Stomach smooth muscle (tissue), 2 donors: ENCODE results near the gene GPATCH3.

Experiments used
- H3K27ac ChIP-seq: one replicate; pipeline ENCODE4 v1.7.0; 2013; ENCODE audit warnings: mild to moderate bottlenecking, low read length, inconsistent platforms
- H3K27me3 ChIP-seq, 2 donors: one replicate each; pipeline ENCODE4 v1.7.0; 2013; ENCODE audit warnings: low read length in 2 of 2; ENCODE audit not compliant: insufficient read depth in 2 of 2, control insufficient read depth in 1 of 2
- H3K36me3 ChIP-seq, 2 donors: one replicate each; pipeline ENCODE4 v1.7.0; 2013; ENCODE audit warnings: low read length in 2 of 2; ENCODE audit not compliant: control insufficient read depth in 2 of 2, insufficient read depth in 2 of 2
- H3K4me1 ChIP-seq: one replicate; pipeline ENCODE4 v1.7.0; 2013; ENCODE audit warnings: low read length; ENCODE audit not compliant: control insufficient read depth, insufficient read depth
- H3K4me3 ChIP-seq, 2 donors: one replicate each; pipeline ENCODE4 v1.7.0; 2013; ENCODE audit warnings: low read length in 2 of 2
- H3K9ac ChIP-seq, 2 donors: one replicate each; pipeline ENCODE4 v1.7.0; 2013; ENCODE audit warnings: low read length in 2 of 2, mild to moderate bottlenecking in 1 of 2
- H3K9me3 ChIP-seq, 2 donors: one replicate each; pipeline ENCODE4 v1.7.0; 2013; ENCODE audit warnings: low read length in 2 of 2; ENCODE audit not compliant: control insufficient read depth in 2 of 2
- donor health status: healthy.
- donor health status: Pancreatic carcinoma.

Gene GPATCH3

DNA sequence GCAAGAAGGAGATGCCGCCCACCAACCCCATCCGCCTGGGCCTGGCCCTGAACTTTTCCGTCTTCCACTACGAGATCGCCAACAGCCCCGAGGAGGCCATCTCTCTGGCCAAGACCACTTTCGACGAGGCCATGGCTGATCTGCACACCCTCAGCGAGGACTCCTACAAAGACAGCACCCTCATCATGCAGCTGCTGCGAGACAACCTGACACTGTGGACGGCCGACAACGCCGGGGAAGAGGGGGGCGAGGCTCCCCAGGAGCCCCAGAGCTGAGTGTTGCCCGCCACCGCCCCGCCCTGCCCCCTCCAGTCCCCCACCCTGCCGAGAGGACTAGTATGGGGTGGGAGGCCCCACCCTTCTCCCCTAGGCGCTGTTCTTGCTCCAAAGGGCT is 36.6 kb downstream of the GPATCH3 start:
- Histone ChIP-seq H3K27ac (peak overlapping the region; percentile 96), H3K36me3 (no peaks in the 10 kb centered on the region), H3K27me3 (no peaks in the 10 kb centered on the region), H3K4me1 (peaks cover 24% of the 10 kb centered on the region), H3K9me3 (no peaks in the 10 kb centered on the region), H3K9ac (peak overlapping the region in 1 of 2 donors; percentile 73), H3K4me3 (peak overlapping the region; percentile 86 to 88)

DNA sequence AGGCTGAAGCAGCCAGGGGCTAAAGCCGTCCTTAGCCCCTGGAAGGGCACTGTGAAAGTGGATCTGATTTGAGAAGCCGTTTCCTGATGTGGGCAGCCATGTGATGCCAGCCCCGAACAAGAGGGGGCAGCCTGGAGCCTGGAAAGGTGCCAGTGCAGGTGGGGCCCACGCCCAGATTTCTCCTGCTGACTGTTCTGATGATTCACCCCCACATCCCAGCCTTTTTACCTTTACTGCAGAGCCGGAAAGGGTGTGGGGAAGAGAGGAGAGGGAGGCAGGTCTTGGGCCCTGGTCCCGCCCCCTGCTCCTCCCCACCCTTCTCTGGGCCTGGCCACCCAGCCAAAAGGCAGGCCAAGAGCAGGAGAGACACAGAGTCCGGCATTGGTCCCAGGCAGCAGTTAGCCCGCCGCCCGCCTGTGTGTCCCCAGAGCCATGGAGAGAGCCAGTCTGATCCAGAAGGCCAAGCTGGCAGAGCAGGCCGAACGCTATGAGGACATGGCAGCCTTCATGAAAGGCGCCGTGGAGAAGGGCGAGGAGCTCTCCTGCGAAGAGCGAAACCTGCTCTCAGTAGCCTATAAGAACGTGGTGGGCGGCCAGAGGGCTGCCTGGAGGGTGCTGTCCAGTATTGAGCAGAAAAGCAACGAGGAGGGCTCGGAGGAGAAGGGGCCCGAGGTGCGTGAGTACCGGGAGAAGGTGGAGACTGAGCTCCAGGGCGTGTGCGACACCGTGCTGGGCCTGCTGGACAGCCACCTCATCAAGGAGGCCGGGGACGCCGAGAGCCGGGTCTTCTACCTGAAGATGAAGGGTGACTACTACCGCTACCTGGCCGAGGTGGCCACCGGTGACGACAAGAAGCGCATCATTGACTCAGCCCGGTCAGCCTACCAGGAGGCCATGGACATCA is 37.2 kb downstream of the GPATCH3 start, which contains the start of gene SFN:
Gene SFN (plus strand): TSS at position 369 of the 904 bp plus-strand sequence. CDS start 64 bp downstream, at position 433.
- Histone ChIP-seq H3K9me3 (no peaks in the 10 kb centered on the region), H3K4me3 (peak within 1 kb of the TSS; percentile 86 to 88), H3K27me3 (no peaks in the 10 kb centered on the region), H3K9ac (peak within 1 kb of the TSS; percentile 62 to 73), H3K4me1 (peaks cover 24% of the 10 kb centered on the region), H3K27ac (peak within 1 kb of the TSS; percentile 96), H3K36me3 (peaks cover 0 to 3% of the 10 kb centered on the region in 2 donors)

DNA sequence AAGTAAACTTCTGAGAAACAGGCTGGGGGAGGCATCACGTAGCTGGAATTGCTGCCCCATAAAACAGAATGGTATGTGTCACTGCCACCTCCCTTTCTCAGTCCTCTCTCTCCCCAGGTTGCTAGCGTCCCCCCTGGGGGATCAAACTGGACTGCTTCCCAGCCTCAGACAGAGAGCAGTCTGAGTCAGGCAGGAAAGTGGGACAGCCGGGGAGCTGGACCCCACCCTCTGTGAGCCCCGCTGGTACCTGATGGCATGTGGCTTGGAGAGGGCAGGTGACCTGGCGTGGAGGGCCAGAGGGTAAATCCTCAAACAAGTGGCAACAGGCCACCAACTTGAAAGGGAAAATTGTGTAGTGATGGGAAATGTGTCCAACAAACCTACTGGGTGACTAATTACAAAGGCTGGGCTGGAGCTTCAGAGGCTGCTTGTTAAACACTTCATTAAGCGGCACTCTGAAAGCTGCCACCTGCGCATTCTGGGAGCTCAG is 38.3 kb downstream of the GPATCH3 start:
- Histone ChIP-seq H3K36me3 (peaks cover 0 to 10% of the 10 kb centered on the region in 2 donors), H3K4me1 (peaks cover 24% of the 10 kb centered on the region), H3K27ac (no peak overlapping the region), H3K9me3 (no peaks in the 10 kb centered on the region), H3K9ac (no peak overlapping the region), H3K4me3 (no peak overlapping the region), H3K27me3 (no peaks in the 10 kb centered on the region)

DNA sequence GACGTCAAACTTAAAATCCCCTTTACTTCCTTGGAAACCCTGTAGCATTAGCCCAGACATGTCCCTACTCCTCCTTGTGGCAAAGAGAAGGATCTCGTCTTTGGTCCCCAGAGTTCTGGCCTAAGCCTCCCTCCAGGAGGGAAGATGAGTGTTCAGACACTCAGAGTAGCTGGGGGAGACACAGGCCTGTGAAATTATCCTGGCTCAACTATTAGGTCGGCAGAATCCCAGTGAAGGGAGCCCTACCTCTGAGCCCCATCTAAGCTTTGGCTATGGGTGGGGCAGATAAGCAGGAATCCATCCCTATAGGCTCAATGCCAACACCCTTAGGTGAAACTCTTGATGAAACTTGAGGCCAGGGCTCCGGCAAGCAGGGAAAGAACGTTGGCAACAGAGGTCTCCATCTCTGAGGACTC is 39.0 kb downstream of the GPATCH3 start:
- H3K9ac ChIP-seq, result no peak overlapping the region
- no peaks in the 10 kb centered on the region for H3K9me3 ChIP-seq
- no peaks in the 10 kb centered on the region for H3K27me3 ChIP-seq
- H3K4me3 ChIP-seq, result no peak overlapping the region
- H3K27ac ChIP-seq, result no peak overlapping the region
- peaks cover 24% of the 10 kb centered on the region for H3K4me1 ChIP-seq
- H3K36me3 ChIP-seq, result peaks cover 0 to 12% of the 10 kb centered on the region in 2 donors

DNA sequence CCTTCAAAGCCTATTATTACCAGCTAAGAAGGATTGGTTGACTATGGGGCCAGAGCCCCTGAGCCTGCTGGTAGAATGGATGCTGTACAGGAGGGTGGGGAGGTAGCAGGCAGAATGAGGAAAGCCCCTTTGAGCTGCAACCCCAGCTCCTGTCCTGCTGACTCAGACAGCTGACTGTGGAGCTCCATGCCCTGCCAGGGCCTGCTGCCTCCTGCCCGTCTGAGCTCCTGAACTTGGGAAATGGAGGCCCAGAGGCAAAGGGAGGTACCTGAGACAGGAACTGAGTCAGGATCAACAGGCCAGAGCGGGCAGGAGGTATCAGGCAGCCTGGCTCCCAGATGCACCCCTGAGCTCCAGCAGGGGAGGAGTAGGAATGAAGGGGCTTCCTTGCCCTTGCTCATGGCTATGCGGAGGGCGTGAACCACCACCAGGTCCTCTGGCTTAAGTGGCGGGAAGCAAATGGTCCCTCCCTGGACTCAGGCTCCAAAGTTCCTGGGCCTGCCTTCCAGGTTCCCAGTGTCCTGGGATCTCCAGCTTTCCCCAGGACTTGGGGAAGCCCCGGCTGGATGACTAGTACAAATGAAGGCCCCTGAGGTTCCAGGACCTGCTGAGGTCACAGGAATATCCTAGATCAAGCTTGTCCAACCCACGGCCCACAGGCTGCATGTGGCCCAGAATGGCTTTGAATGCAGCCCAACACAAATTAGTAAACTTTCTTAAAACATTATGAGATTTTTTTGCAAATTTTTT is 41.2 kb downstream of the GPATCH3 start:
- Histone ChIP-seq H3K4me3 (no peak overlapping the region), H3K36me3 (peaks cover 4 to 22% of the 10 kb centered on the region in 2 donors), H3K9ac (no peak overlapping the region), H3K4me1 (peaks cover 7% of the 10 kb centered on the region), H3K27me3 (no peaks in the 10 kb centered on the region), H3K9me3 (no peaks in the 10 kb centered on the region), H3K27ac (no peak overlapping the region)

DNA sequence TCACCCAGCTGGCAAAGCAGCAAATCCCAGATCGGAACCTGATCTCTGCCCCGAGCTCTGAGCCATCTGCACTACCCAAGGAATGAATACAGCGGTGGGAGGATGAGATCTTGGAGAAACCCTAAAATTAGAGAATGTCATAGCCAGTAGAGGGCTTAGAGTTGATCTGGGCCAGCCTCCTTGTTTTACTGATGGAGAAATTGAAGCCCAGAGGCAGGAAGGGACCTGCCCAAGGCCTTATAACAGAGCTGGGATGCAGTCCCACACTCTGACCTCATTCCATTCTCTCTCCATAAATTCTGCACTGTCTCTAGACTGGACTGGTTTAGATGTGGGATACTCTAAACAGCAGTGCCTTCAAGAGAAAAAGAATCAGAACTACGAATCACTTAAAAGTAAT is 42.1 kb downstream of the GPATCH3 start:
- H3K9ac ChIP-seq, result no peak overlapping the region
- no peak overlapping the region for H3K4me3 ChIP-seq
- H3K27ac ChIP-seq, result no peak overlapping the region
- no peaks in the 10 kb centered on the region for H3K27me3 ChIP-seq
- H3K36me3 ChIP-seq, result peaks cover 11 to 31% of the 10 kb centered on the region in 2 donors
- no peaks in the 10 kb centered on the region for H3K9me3 ChIP-seq
- H3K4me1 ChIP-seq, result no peaks in the 10 kb centered on the region

DNA sequence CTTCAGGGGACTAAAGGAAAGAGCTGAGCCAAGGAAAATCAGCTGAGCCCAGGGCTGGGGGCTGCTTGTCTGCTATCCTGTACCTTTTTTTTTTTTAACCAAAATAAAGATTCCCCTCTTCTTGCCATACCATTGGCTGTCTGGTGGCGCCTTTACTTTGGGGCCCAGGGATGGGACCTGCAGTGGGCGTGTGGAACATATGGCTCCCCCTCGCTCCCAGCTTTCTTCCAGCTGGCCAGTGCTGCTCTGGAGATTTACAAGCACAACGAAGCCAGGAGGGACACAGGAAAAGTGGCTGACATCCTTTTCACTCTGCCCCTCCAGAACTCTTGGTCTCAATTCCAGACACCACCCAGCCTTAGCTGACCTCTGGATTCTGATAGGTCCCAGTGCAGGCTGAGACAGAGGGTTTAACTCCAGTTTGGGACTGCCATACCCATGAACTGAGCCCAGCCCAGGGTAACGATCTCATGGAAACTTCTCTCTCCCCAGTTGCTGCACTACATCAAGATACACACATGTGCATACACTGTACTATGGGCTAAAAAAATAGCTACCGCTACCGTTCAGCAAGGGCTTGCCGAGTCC is 42.7 kb downstream of the GPATCH3 start:
- H3K27ac ChIP-seq, result no peak overlapping the region
- H3K9me3 ChIP-seq, result no peaks in the 10 kb centered on the region
- peaks cover 14 to 36% of the 10 kb centered on the region in 2 donors for H3K36me3 ChIP-seq
- H3K27me3 ChIP-seq, result no peaks in the 10 kb centered on the region
- H3K9ac ChIP-seq, result no peak overlapping the region
- H3K4me3 ChIP-seq, result no peak overlapping the region
- H3K4me1 ChIP-seq, result no peaks in the 10 kb centered on the region

DNA sequence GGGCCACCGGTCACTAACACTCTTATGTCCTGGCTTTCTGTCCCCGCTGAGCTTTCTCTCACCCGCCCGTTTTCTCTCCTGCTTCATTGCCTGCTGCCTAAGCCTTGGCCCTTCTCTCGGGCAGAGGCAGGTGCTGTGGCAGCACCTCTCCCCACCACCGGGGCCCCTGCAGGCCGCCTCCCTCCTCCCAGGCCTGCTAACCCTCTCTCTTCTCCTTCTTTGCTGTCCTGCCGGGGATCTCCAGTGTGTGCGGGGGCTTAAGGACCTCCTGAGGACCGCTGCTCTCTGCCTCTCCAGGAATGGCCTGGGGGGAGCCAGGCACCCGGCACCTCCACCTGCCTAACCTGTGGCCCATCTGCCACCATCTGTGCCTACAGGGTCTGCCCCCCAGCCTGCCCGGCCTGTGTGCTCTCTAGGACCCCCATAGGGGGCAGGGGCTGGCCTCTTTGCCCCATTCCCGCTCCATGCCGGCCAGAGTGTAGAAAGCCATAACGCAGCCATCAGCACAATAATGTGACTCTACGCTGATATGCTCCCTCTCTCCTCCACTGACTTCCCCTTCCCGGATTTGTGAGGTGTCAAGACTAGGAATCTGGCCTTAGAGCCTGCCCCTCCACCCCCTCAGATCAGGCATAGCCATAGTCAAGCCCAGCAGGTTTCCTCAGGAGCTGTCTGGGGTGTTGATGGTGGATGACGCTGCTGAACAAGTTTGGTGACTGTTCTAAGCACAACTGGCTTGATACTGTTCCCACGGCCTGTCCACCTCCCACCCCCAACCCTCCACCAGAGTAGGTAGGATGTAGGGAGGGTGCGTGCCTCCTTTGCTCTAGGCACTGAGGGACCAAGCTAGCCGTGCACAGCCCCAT is 43.4 kb downstream of the GPATCH3 start:
- no peak overlapping the region for H3K9ac ChIP-seq
- no peaks in the 10 kb centered on the region for H3K27me3 ChIP-seq
- no peaks in the 10 kb centered on the region for H3K4me1 ChIP-seq
- H3K9me3 ChIP-seq, result no peaks in the 10 kb centered on the region
- H3K36me3 ChIP-seq, result peaks cover 16 to 41% of the 10 kb centered on the region in 2 donors
- H3K4me3 ChIP-seq, result no peak overlapping the region
- H3K27ac ChIP-seq, result no peak overlapping the region

DNA sequence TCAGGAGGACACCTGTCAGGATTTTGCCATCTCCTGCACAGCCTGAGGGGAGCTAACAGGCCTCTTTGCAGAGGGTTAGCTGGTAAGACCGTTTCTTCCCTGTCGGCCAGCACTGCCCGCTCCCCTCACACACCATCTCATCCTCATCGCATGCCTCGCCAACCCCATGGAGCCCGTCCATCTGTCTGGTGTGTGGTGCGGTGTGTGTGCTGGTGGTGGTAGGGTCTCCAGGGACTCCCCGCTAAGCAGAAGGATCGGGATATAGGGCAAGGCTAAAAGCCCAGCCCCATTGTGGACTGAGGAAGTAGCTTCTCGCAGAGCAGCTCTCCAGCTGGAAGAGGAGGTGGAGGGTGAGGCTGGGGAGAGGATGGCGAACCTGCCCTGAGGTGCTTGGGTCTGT is 44.1 kb downstream of the GPATCH3 start:
- Histone ChIP-seq H3K4me1 (no peaks in the 10 kb centered on the region), H3K27ac (no peak overlapping the region), H3K9ac (no peak overlapping the region), H3K27me3 (no peaks in the 10 kb centered on the region), H3K4me3 (no peak overlapping the region), H3K36me3 (peaks cover 17 to 48% of the 10 kb centered on the region in 2 donors), H3K9me3 (no peaks in the 10 kb centered on the region)

DNA sequence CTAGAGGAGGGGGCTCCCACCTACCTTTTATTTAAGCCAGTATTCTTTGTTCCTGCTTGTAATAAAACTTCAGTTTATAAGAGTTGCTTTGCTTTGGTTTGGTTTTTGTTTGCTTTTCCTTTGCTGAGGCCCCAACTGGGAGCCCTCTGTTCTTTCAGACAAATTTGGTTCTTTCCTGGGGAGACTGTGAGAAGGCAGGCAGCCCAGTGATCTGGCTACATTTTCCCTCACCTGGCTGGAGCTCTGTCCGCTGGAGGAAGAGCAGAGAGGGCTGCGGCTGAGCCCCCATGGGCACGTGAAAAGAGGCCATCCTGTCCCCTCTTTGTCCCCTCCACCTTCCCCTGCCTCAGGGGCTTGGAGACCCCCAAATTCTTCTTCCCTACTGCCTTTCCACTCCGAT is 44.6 kb downstream of the GPATCH3 start:
- H3K9ac ChIP-seq, result no peak overlapping the region
- no peaks in the 10 kb centered on the region for H3K9me3 ChIP-seq
- H3K27ac ChIP-seq, result no peak overlapping the region
- no peak overlapping the region for H3K4me3 ChIP-seq
- H3K27me3 ChIP-seq, result no peaks in the 10 kb centered on the region
- H3K4me1 ChIP-seq, result no peaks in the 10 kb centered on the region
- H3K36me3 ChIP-seq, result peaks cover 22 to 53% of the 10 kb centered on the region in 2 donors
